GM19397 (cell line): ENCODE measurements around the gene USP17L10.
"Not testable (repeated sequence)": the region's sequence is repeated elsewhere in the genome, so short reads cannot be mapped to it uniquely, and the experiment has no call there.

Experiments used
- ATAC-seq: cut with Tn5 transposase; IDR thresholded peaks from one replicate; pipeline ENCODE4 v1.9.1; 2021; ENCODE audit warnings: mild to moderate bottlenecking, moderate library complexity; ENCODE audit not compliant: unreplicated experiment

Gene USP17L10, protein sequence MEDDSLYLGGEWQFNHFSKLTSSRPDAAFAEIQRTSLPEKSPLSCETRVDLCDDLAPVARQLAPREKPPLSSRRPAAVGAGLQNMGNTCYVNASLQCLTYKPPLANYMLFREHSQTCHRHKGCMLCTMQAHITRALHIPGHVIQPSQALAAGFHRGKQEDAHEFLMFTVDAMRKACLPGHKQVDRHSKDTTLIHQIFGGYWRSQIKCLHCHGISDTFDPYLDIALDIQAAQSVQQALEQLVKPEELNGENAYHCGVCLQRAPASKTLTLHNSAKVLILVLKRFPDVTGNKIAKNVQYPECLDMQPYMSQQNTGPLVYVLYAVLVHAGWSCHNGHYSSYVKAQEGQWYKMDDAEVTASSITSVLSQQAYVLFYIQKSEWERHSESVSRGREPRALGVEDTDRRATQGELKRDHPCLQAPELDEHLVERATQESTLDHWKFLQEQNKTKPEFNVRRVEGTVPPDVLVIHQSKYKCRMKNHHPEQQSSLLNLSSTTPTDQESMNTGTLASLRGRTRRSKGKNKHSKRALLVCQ

GRCh38 chr4:9210357-9210756 lies at the start of gene USP17L10:
Gene USP17L10, plus strand, starts transcription at chr4:9210657. Its CDS starts 0 bp downstream, at chr4:9210657.
- not testable (repeated sequence) for ATAC-seq

DNA sequence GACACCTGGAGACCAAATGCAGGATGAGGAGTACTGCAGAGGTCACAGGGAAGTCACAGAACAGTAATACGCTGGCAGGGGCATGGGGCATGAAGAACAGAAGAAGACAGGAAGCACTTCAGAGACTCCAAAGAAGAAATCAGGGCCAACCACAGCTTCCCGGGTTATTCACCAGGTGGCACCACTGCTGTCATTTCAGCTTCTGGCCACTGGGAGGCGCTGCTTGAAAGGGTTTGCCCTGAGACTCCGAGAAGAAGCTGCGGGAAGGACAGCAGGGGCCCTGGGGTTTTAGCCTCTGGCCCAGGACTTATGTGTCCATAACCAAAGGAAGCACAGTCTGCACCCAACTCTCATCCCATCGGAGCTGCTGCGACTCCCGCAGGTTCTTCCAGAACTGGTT lies 44.5 kb upstream of the USP17L10 start:
- not testable (repeated sequence) for ATAC-seq

GRCh38 chr4:9169791-9170459 lies 40.5 kb upstream of the USP17L10 start, which contains the start of gene FAM90A26:
Gene FAM90A26, plus strand, starts transcription at chr4:9170409. Its CDS starts 2,764 bp downstream, at chr4:9173173.
- not testable (repeated sequence) for ATAC-seq

GRCh38 chr4:9214701-9215100 lies 4.2 kb downstream of the USP17L10 start:
- not testable (repeated sequence) for ATAC-seq

- not testable (repeated sequence) for ATAC-seq
These were observed 4.6 kb downstream of the USP17L10 start, which contains the start of gene USP17L11 for GRCh38 chr4:9215105-9215504. Gene USP17L11, plus strand, starts transcription at chr4:9215405. Its CDS starts 0 bp downstream, at chr4:9215405.

- ATAC-seq, result not testable (repeated sequence)
These were observed 9.4 kb downstream of the USP17L10 start, which contains the start of gene USP17L12 for GRCh38 chr4:9219852-9220251. Gene USP17L12, plus strand, starts transcription at chr4:9220152. Its CDS starts 0 bp downstream, at chr4:9220152.

DNA sequence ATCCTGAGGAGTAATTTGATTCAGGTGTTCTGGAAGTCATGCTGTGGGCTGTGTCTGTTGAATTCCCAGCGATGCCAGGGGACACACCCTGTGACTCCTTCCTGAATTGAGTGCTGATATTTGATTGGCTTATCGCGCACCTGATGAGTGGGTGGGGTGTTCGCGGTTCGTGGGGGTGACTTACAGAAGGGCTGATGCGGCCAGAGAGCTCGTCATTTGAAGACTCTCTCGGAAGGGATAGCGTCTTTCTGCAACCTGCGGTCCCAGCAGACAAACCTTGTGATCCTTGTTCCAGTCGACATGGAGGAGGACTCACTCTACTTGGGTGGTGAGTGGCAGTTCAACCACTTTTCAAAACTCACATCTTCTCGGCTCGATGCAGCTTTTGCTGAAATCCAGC lies 14.1 kb downstream of the USP17L10 start, which contains the start of gene USP17L13:
Gene USP17L13, plus strand, starts transcription at position 301 of the 400 bp plus-strand sequence. Its CDS starts 0 bp downstream, at position 301.
- ATAC-seq, result not testable (repeated sequence)

DNA sequence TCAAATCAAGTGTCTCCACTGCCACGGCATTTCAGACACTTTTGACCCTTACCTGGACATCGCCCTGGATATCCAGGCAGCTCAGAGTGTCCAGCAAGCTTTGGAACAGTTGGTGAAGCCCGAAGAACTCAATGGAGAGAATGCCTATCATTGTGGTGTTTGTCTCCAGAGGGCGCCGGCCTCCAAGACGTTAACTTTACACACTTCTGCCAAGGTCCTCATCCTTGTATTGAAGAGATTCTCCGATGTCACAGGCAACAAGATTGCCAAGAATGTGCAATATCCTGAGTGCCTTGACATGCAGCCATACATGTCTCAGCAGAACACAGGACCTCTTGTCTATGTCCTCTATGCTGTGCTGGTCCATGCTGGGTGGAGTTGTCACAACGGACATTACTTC lies 19.8 kb downstream of the USP17L10 start:
- ATAC-seq, result not testable (repeated sequence)

DNA sequence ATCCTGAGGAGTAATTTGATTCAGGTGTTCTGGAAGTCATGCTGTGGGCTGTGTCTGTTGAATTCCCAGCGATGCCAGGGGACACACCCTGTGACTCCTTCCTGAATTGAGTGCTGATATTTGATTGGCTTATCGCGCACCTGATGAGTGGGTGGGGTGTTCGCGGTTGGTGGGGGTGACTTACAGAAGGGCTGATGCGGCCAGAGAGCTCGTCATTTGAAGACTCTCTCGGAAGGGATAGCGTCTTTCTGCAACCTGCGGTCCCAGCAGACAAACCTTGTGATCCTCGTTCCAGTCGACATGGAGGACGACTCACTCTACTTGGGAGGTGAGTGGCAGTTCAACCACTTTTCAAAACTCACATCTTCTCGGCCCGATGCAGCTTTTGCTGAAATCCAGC lies 23.6 kb downstream of the USP17L10 start, which contains the start of gene USP17L15:
Gene USP17L15, plus strand, starts transcription at position 301 of the 400 bp plus-strand sequence. Its CDS starts 0 bp downstream, at position 301.
- not testable (repeated sequence) for ATAC-seq

- ATAC-seq, result not testable (repeated sequence)
These were observed 28.0 kb downstream of the USP17L10 start for GRCh38 chr4:9238461-9238860.

- not testable (repeated sequence) for ATAC-seq
These were observed 33.1 kb downstream of the USP17L10 start, which contains the start of gene USP17L17 for GRCh38 chr4:9243579-9243978. Gene USP17L17, plus strand, starts transcription at chr4:9243879. Its CDS starts 0 bp downstream, at chr4:9243879.

GRCh38 chr4:9247953-9248680 lies 37.7 kb downstream of the USP17L10 start, which contains the start of gene USP17L18:
Gene USP17L18, plus strand, starts transcription at chr4:9248630. Its CDS starts 0 bp downstream, at chr4:9248630.
- ATAC-seq, result not testable (repeated sequence)

DNA sequence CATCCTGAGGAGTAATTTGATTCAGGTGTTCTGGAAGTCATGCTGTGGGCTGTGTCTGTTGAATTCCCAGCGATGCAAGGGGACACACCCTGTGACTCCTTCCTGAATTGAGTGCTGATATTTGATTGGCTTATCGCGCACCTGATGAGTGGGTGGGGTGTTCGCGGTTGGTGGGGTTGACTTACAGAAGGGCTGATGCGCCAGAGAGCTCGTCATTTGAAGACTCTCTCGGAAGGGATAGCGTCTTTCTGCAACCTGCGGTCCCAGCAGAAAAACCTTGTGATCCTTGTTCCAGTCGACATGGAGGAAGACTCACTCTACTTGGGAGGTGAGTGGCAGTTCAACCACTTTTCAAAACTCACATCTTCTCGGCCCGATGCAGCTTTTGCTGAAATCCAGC lies 42.6 kb downstream of the USP17L10 start, which contains the start of gene USP17L19:
Gene USP17L19, plus strand, starts transcription at position 301 of the 400 bp plus-strand sequence. Its CDS starts 0 bp downstream, at position 301.
- ATAC-seq, result not testable (repeated sequence)

DNA sequence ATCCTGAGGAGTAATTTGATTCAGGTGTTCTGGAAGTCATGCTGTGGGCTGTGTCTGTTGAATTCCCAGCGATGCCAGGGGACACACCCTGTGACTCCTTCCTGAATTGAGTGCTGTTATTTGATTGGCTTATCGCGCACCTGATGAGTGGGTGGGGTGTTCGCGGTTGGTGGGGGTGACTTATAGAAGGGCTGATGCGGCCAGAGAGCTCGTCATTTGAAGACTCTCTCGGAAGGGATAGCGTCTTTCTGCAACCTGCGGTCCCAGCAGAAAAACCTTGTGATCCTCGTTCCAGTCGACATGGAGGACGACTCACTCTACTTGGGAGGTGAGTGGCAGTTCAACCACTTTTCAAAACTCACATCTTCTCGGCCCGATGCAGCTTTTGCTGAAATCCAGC lies 47.4 kb downstream of the USP17L10 start, which contains the start of gene USP17L20:
Gene USP17L20, plus strand, starts transcription at position 301 of the 400 bp plus-strand sequence. Its CDS starts 0 bp downstream, at position 301.
- ATAC-seq, result not testable (repeated sequence)
